ENCODE data around the gene NABP2. TPM values are rescaled to one million over a fixed set of nuclear protein-coding genes. Genes with fewer than 3 reads are reported as not detected.
A peak's percentile ranks its signal among the peaks of the same experiment; 100 is the strongest.

Gene NABP2
- total and polyA plus RNA-seq, 2 donors (not counting 3 experiments of a cell fraction or from before 2014, with no cell fraction given) = 42.4 to 59.7 TPM

DNA sequence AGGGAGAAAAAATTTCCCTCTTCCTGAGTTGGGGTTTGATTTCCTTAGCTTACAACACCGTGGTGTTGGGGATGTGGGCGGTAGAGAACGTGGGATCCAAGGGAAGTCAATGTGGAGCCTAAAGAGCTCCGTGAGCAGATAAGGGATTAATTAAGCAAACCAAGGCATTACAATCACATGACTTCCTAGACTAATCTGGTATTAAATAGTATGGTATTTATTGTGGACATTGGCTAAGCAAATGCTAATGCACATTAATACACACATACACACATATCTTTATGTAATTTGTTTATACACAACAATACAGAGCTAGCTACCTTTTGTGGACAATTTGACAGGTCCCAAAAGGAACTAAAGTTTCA is 1.6 kb upstream of the NABP2 start:
- POLR2A ChIA-PET = interaction anchor here (1.0 to 3.2 kb wide), 6 partner anchors 21 to 226 kb away, joined by 3 to 37 read pairs (median 7); partner anchors contain the start of genes ESYT1, TIMELESS and ZC3H10
- Histone ChIP-seq H3K4me2 (ENCODE audit: insufficient read depth, low read length) (peak overlapping the region; percentile 71), H3K4me1 (ENCODE audit: control insufficient read depth, extremely low read depth, insufficient read depth, low read length) (peaks cover 19% of the 10 kb centered on the region), H3K9me3 (replicated peaks; ENCODE audit: control insufficient read depth, insufficient read depth, low read length) (no peaks in the 10 kb centered on the region), H2AFZ (ENCODE audit: low read depth, low read length) (peak overlapping the region; percentile 30), H3K27ac (ENCODE audit: insufficient read depth, low read depth, low read length) (peak overlapping the region; percentile 95), H3K9ac (replicated peaks; ENCODE audit: extremely low read depth, insufficient read depth, low read length) (peak overlapping the region; percentile 94), H3K9me1 (replicated peaks; ENCODE audit: control insufficient read depth, extremely low read depth, insufficient read depth, low read length) (no peaks in the 10 kb centered on the region), H3K79me2 (ENCODE audit: control insufficient read depth, insufficient read depth, low read length) (peaks cover 21% of the 10 kb centered on the region), H3K27me3 (ENCODE audit: control insufficient read depth in 2 of 2, insufficient read depth in 2 of 2, low read length in 2 of 2) (no peaks in the 10 kb centered on the region), H4K20me1 (replicated peaks; ENCODE audit: control insufficient read depth, extremely low read depth, insufficient read depth, low read length) (no peaks in the 10 kb centered on the region), H3K36me3 (ENCODE audit: control insufficient read depth in 2 of 2, extremely low read depth in 1 of 2, insufficient read depth in 2 of 2, low read length in 2 of 2) (no peaks in the 10 kb centered on the region), H3K4me3 (replicated peaks in 1 of 3; ENCODE audit: insufficient read depth in 1 of 3, low read depth in 1 of 3, low read length in 3 of 3) (peak overlapping the region in 2 of 3 experiments; percentile 44 to 93)
- CTCF ChIA-PET = interaction anchor here (0.8 to 4.0 kb wide), 18 partner anchors 11 to 484 kb away, joined by 3 to 75 read pairs (median 6); partner anchors contain the start of genes ANKRD52, ESYT1, SMARCC2 and ZC3H10
- DNase-seq (ENCODE audit: low read depth, low spot score) (no peak), FAIRE-seq (no peak)
- intact Hi-C loops (cut with micrococcal nuclease) (no loop called here), dilution Hi-C loops (cut with MboI; ENCODE audit: extremely low pct_ligation_motif_present, low sequenced_read_pairs) (no loop called here)
- BruUV-seq (replicated peaks) = no TSS peak
- no peak for TF ChIP-seq POLR2AphosphoS5 (IDR thresholded peaks at IDR 0.05; ENCODE audit: insufficient read depth, low read depth, low read length)

DNA sequence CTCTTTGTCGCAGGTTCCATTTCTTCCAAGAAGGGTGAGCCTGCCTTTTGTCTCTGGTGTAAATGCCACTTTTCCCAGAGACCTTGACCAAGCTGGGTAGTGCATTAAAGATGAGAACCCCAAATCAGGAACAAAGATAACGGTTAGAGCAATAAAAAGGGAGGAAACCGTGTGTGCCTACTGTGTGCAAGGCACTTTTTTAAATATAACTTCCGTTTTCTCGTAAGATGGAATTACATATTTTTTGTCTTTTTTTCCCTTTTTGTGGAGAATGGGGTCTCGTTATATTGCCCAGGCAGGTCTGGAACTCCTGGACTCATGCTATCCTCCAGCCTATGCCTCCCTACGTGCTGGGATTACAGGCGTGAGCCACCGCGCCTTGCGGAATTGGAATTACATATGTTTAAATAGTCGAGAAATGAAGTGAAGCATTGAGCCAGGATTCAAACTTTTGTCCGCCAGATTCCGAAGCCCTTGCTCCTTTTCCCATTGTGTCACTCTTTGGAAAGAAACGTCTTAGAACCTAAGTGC is 506 bp upstream of the NABP2 start:
- dilution Hi-C loops (cut with MboI; ENCODE audit: extremely low pct_ligation_motif_present, low sequenced_read_pairs) (no loop called here), intact Hi-C loops (cut with micrococcal nuclease) (loop anchor here (1.0 to 2.0 kb wide), 8 partner anchors 17 to 423 kb away; partner anchors contain the start of genes ANKRD52 and COQ10A)
- H3K4me1 ChIP-seq (ENCODE audit: control insufficient read depth, extremely low read depth, insufficient read depth, low read length) = peaks cover 19% of the 10 kb centered on the region
- TF ChIP-seq POLR2A (IDR thresholded peaks at IDR 0.05; ENCODE audit: low read depth, low read length) (peak; percentile 14), POLR2AphosphoS5 (IDR thresholded peaks at IDR 0.05; ENCODE audit: insufficient read depth, low read depth, low read length) (no peak)
- H4K20me1 ChIP-seq (replicated peaks; ENCODE audit: control insufficient read depth, extremely low read depth, insufficient read depth, low read length) = no peaks in the 10 kb centered on the region
- H2AFZ ChIP-seq (ENCODE audit: low read depth, low read length) = peak overlapping the region; percentile 88
- peak overlapping the region; percentile 77 for H3K27ac ChIP-seq (ENCODE audit: insufficient read depth, low read depth, low read length)
- peak overlapping the region in 2 of 3 experiments; percentile 4 to 26 for H3K4me3 ChIP-seq (replicated peaks in 1 of 3; ENCODE audit: insufficient read depth in 1 of 3, low read depth in 1 of 3, low read length in 3 of 3)
- H3K27me3 ChIP-seq (ENCODE audit: control insufficient read depth in 2 of 2, insufficient read depth in 2 of 2, low read length in 2 of 2) = no peaks in the 10 kb centered on the region
- H3K4me2 ChIP-seq (ENCODE audit: insufficient read depth, low read length) = peak overlapping the region; percentile 73
- ChIA-PET CTCF (interaction anchor here (2.0 to 4.0 kb wide), 4 partner anchors 13 to 34 kb away, joined by 6 to 75 read pairs (median 52); partner anchors contain the start of gene SMARCC2), POLR2A (no interaction called here)
- DNase-seq (ENCODE audit: low read depth, low spot score) (no peak), FAIRE-seq (peak; percentile 42)
- BruUV-seq (replicated peaks) = no TSS peak
- H3K36me3 ChIP-seq (ENCODE audit: control insufficient read depth in 2 of 2, extremely low read depth in 1 of 2, insufficient read depth in 2 of 2, low read length in 2 of 2) = peaks cover 0 to 2% of the 10 kb centered on the region in 2 experiments
- H3K9me1 ChIP-seq (replicated peaks; ENCODE audit: control insufficient read depth, extremely low read depth, insufficient read depth, low read length) = no peaks in the 10 kb centered on the region
- no peaks in the 10 kb centered on the region for H3K9me3 ChIP-seq (replicated peaks; ENCODE audit: control insufficient read depth, insufficient read depth, low read length)
- H3K79me2 ChIP-seq (ENCODE audit: control insufficient read depth, insufficient read depth, low read length) = peaks cover 20% of the 10 kb centered on the region
- peak overlapping the region; percentile 59 for H3K9ac ChIP-seq (replicated peaks; ENCODE audit: extremely low read depth, insufficient read depth, low read length)

Data from endothelial cell of umbilical vein (primary cell).